HG03064 (cell line): ENCODE data around the gene PHLDB2.

Experiments
- ATAC-seq: cut with Tn5 transposase; IDR thresholded peaks from one replicate; pipeline ENCODE4 v1.9.1; 2021; ENCODE audit warnings: low read depth; ENCODE audit not compliant: unreplicated experiment

Gene PHLDB2

GRCh38 chr3:111874177-111874820 lies 15.2 kb downstream of the PHLDB2 start:
- no peak for ATAC-seq

GRCh38 chr3:111881480-111881879 lies 22.4 kb downstream of the PHLDB2 start:
- no peak for ATAC-seq

- ATAC-seq, result no peak
Measured at GRCh38 chr3:111882194-111882593, 23.1 kb downstream of the PHLDB2 start.

GRCh38 chr3:111882799-111883198 lies 23.7 kb downstream of the PHLDB2 start:
- peak; percentile 82 for ATAC-seq

GRCh38 chr3:111884411-111885018 lies 25.4 kb downstream of the PHLDB2 start:
- no peak for ATAC-seq

GRCh38 chr3:111885578-111885977 lies 26.5 kb downstream of the PHLDB2 start:
- no peak for ATAC-seq

GRCh38 chr3:111890051-111890580 lies 31.1 kb downstream of the PHLDB2 start:
- ATAC-seq, result no peak

- ATAC-seq, result no peak
Measured at GRCh38 chr3:111892070-111892469, 33.0 kb downstream of the PHLDB2 start.

GRCh38 chr3:111895071-111895470 lies 36.0 kb downstream of the PHLDB2 start:
- ATAC-seq, result no peak

- no peak for ATAC-seq
Measured at GRCh38 chr3:111899966-111900365, 40.9 kb downstream of the PHLDB2 start.

GRCh38 chr3:111901637-111902036 lies 42.6 kb downstream of the PHLDB2 start:
- no peak for ATAC-seq

- no peak for ATAC-seq
Measured at GRCh38 chr3:111902534-111902933, 43.5 kb downstream of the PHLDB2 start.

GRCh38 chr3:111903067-111903511 lies 44.0 kb downstream of the PHLDB2 start:
- ATAC-seq, result no peak

- ATAC-seq, result no peak
Measured at GRCh38 chr3:111904376-111905241, 45.5 kb downstream of the PHLDB2 start.

- no peak for ATAC-seq
Measured at GRCh38 chr3:111906656-111907055, 47.6 kb downstream of the PHLDB2 start.

GRCh38 chr3:111907151-111907550 lies 48.1 kb downstream of the PHLDB2 start:
- no peak for ATAC-seq

- no peak for ATAC-seq
Measured at GRCh38 chr3:111910806-111911205, 51.7 kb downstream of the PHLDB2 start.

GRCh38 chr3:111911446-111911845 lies 52.4 kb downstream of the PHLDB2 start:
- ATAC-seq, result no peak

GRCh38 chr3:111913163-111913763 lies 54.2 kb downstream of the PHLDB2 start:
- ATAC-seq, result no peak

GRCh38 chr3:111915905-111916304 lies 56.8 kb downstream of the PHLDB2 start:
- ATAC-seq, result no peak

GRCh38 chr3:111917300-111917699 lies 58.2 kb downstream of the PHLDB2 start:
- no peak for ATAC-seq
